Stimulated activated naive CD4-positive, alpha-beta T cell (primary cell): ENCODE data around the gene SEMA3B.
"Not testable (repeated sequence)": the region's sequence is repeated elsewhere in the genome, so short reads cannot be mapped to it uniquely, and the experiment has no call there.

Experiments used
- DNase-seq, 6 experiments: peaks; one replicate each; lab custom pipeline; 2025; lab: John Stamatoyannopoulos, UW

SEMA3B gene

DNA sequence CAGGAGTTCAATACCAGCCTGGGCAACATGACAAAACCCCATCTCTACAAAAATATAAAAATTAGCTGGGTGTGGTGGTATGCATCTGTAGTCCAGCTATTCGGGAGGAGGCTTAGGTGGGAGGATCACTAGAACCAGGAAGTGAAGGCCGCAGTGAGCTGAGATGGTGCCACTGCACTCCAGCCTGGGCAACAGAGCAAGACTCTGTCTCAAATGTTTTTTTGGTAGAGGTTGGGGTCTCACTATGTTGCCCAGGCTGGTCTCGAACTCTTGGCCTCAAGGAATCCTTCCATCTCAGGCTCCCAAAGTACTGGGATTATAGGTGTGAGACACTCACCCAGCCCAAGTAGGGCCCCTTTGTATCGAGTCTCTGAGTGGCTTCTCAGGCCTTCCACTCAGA is 25.1 kb downstream of the SEMA3B start:
- DNase-seq = no peak

DNA sequence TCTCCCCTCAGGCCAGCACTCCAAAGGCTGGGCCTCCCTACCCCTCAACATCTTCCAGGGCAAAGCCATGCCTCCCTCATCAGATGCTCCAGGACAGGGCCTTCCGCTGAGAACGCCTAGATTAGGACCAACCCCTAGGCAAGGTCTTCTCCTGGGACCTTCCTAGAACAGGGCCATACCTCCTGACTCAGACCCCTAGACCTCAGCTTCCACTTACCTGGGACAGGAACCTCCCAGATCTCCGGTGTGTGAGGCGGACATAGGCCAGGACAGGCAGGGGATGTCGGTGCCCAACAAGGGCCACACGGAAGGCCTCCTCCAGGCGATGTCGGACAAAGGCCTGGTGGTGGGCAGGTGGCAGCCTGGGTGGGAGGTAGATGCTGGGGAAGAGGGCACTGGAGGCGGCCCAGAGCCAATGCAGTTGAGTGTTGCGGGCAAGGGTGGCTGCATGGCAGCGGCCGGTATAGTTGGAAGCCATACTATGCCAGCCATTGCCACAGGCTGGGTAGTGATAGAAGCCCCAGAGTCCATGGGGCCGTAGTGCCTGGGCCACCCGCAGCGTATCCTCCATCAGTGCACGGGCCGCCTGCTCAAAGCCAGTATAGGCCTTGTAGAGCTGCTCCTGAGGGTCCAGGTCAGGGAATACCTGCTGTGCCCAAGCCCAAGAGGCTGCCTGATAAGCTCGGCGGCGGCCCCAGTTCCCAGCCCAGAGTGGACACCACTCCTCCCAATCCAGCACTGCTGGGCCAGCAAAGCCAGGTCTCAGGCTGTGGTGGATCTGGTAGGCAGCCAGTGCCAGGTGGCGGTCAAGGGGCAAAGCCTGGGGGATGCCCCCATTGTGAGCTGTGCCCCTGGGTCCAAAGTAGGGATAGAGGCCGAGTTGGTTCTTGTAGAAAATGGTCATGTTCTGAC is 25.8 kb downstream of the SEMA3B start:
- DNase-seq = no peak

DNA sequence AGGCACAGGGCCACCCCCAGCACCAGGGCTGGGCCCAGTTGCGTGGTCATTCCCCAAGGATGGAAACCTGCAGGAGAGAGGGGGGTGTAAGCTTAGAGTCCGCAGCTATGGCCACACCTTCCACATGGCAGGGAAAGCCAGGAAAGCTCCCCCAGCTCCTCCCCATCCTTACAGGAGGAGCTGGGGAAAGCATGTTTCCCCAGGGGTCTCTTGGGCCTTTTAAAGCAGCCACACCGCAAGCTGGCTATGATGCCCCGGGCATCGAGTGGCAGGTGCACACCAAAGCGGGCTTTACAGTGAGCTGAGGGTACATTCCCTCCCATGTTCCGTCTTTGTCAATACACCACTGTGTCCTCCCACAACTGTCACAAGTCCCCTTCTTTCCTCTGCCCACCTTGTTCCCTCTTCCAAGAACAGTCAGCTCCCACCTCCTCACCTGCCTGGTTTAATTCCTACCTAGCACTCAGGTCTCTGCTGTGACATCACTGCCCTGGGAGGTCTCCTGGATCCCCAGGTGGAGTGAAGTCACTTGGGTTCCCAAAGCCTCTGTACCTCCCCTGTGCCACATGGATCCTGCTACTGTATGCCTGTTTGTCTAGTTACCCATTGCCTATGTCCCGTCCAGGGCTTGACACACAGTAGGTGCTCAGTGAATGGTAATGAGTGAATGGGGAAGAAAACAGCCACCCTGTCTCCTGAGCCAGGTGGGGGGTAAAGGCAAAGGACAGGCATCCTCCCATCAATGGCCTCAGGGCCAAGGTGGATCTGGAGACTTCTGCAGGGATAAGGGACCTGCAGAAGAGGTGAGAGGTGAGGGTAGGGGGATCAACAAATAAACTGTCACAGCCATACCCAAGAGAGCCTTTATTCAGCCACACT is 26.8 kb downstream of the SEMA3B start:
- DNase-seq = no peak

DNA sequence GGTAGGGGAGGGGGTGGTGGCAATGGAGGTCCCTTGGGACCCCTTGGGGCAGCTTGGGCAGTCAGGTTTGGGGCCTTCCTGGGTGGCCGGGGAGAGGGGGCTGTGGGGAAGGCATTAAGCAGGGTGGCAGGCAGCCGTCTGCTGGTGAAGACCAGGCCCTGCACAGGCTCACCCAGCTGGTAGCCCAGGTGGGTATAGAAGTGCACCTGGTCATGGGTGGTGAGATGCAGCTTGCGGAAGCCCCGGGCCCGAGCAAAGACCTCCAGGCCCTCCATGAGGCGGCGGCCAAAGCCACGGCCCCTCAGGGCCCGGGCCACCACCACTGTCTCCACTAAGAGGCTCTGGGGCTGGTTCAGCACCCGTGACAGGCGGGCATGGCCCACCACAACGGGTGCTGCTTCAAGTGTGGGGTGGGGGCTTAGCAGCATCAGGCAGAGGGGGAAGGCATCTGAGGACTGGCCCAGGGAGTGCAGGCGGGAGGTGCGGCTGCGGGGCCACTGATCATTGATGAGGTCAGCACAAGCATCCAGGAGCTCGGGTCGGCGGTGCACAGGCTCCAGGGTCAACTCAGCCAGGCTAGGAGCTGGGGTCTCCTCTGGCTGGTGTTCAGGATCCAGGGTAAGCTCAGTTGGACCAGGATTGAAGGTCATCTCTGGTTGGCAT is 27.9 kb downstream of the SEMA3B start:
- DNase-seq = no peak

DNA sequence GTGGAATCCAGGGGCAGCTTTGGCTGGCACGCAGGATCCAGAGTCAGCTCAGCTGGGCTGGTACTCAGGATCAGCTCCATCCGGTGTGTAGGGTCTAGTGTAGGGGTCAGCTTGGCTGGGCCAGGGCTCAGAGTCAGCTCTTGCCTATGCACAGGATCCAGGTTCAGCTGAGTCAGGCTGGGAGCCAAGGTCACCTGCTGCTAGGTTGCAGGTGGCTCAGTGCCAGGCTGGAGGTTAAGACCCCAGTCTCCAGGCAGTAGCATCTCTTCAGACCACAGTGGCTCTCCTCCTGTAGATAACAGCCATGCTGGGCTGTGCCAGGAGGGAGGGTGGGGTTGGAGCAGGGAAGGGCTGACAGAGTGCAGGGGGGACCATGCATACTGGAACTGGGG is 28.4 kb downstream of the SEMA3B start:
- no peak for DNase-seq

DNA sequence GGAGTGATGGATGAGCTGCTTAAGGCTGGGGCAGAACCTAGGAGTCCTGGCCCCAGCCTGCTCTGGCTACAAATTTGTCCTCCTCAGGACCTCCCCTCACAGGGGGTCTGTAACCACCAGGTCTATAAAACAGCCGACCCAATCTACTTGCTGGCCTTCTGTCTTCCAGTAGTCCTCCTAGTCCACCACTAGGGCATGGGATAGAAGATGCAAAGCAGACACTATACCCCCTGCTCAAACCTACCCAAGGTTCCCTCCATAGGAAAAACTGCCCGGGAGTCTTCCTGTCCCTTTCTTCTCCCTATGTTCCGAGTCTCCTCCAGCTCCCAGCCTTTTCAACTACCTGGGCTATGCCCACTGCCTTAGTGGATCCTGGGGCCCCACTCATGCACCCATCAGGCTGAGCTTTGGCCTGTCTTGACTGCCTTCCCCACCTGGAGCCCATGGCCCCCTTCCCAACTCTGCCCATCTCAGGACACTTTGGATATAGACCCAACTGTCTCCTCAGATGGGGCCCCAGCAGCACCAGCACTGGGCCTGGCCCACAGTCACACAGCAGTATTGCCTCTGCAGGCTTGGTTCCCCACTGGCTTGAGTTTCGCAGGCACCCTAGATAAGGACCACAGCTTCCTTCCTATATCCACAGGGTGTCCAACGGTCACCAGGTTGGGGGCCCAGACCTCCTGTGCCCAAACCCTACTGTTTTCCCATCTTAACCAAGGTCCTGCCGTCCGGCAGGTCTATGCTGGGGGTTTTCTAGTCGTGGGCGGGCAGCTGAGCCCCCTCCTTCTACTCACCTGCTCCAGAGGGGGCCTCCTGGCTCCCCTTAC is 29.2 kb downstream of the SEMA3B start:
- peak in 1 of 6 experiments; percentile 31 for DNase-seq

DNA sequence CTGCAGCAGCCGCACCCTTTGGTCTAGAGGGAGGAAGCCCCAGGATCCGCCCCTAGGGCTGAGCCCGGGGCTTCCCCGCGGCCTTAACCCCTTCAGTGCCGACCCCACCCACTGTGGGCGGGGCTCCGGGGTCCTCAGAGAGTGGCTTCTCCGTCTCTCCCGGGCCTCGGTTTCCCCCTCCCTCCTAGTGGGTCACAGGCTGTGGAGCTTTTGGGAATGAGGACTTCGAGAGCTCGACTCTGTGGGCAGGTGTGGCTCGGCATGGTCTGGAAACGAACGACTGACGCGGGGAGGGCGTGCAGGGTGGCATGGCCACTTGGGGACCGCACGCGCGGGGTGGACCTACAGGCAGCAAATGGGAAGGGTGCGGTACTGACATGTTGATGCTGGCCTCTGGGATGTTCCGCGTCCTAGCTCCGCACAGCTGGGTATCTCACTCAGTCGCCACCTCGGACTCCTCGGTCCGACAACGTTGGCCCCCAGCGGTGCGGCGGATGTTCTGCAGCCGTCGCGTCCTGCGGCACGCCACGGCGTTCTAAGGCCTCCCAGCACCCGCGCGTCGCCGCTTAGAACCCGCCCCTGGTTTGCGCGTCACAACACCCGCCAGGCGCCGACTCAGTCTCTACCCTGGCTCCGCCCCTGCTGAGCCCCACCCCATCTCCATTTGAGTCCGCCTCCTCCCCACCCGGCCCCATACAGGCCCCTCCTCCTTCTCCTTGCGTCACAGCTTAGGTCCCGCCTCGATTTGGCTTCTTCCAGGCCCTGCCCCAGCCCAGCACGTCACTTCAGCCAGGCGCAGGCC is 30.1 kb downstream of the SEMA3B start, which contains the start of the genes HYAL3 and NAA80:
Gene HYAL3, minus strand, starts transcription at position 570 of the 802 bp plus-strand sequence. CDS start 3,803 bp downstream, outside the sequence.
Gene NAA80, minus strand, starts transcription at position 570 of the 802 bp plus-strand sequence. CDS start 1,942 bp downstream, outside the sequence.
- DNase-seq = peak; percentile 96 to 100 (median 99)

DNA sequence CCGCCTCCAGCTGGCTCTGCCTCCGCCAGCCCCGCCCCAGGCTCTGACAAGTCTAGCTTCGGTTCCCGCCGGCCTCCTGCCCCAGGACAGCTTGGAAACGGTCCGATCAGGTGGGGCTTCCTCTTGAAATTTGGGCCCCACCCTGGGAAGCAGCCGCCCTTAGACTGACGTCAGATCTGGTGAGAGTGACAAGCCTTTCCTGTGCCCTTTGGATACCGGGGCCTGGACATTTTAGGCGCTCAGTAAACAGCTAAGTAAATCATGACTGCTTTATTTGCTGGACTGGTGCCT is 30.6 kb downstream of the SEMA3B start:
- DNase-seq = no peak

DNA sequence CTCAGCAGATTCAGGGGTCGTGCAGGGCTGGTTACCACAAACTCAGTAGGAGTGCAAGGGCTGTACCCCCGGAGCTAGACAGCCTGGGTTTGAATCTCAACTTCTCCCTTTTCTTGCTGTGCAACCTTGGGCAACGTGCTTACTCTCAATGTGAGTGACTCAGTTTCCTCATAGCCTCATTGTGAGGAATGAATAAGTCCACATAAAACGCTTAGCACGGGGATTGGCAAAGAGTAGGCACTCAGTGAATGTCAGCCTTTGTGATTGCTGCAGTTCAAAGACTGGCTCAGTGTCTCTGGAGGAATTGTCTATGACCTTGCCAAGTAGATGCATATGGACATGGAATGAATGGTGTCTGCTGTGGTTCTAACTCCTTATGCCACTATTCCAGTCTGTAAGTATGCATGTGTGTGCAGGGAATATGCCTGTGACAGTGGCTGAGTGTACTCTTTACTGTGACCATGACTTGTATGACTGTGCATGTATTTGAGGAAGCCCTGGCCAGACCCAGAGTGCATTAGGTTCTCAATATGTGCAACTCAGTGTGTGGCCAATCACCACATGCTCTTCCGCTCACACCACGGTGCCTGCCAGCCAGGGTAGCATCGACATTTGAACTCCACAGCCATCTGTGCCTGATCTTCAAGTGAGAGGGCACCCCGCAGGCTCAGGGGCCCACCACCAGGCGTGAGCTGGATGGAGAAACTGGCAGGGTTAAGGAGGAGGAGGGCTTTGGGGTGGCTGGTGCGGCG is 31.2 kb downstream of the SEMA3B start:
- DNase-seq = no peak

DNA sequence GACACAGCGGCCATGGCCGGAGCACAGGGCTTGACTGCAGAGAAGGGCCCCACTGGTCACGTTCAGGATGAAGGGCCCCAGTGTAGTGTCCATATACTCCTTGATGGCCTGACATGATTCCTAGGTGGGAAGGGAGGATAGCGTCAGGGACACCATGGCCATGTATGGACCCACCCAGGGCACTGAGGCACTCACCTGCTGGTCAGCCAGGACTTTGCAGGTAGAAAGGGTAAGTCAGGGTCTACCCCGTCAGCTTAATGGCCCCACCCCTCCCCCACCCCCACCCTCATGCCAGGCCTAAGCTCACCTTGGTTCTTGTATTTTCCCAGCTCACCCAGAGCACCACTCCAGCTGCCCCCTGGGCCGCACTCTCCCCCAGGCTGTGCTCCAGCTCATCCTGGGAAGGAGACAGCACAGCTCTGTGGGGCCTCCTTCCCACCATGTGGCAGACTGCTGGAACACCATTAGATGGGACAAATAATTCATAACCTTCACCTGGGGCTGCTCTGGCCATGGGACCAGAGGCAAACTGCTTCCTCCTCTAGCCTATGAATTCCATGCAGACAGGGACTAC is 31.8 kb downstream of the SEMA3B start:
- no peak for DNase-seq

DNA sequence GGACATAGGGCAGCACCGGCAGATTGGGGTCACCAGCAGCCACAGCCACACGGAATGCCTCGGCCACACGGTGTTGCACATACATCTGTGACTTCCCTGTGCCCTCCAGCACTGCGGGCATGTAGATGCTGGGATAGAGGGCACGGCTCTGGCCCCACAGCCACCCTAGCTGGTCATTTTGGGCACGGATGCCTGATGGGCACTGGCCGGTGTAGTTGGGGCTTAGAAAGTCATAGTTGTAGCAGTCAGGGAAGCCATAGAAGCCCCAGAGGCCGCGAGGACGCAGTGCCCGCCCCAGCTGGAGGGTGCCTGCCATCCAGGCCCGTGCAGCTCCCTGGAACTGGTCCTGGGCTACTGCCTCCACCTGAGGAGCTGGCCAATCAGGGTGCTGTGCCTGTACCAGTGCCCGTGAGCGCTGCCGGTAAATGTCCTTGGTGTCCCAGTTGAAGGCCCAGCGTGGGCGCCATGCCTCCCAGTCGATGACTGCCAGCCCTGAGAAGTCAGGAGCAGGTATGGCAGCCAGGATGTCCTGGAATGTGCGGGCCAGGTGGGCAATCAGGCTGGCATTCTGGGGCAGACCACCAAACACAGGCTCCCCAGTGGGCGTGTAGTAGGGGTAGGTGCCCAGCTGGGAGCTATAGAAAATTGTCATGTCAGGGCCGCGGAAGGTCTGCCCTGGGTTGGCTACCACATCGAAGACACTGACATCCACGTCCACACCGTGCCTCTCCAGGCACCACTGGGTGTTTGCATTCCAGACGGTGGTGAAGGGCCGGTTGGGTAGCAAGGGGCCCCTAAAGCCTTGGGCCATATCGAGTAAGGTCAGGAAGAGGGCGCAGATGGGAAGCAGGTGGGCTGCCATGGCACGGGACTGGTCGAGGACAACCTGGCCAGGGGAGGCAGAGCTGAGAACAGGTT is 33.4 kb downstream of the SEMA3B start:
- no peak for DNase-seq

DNA sequence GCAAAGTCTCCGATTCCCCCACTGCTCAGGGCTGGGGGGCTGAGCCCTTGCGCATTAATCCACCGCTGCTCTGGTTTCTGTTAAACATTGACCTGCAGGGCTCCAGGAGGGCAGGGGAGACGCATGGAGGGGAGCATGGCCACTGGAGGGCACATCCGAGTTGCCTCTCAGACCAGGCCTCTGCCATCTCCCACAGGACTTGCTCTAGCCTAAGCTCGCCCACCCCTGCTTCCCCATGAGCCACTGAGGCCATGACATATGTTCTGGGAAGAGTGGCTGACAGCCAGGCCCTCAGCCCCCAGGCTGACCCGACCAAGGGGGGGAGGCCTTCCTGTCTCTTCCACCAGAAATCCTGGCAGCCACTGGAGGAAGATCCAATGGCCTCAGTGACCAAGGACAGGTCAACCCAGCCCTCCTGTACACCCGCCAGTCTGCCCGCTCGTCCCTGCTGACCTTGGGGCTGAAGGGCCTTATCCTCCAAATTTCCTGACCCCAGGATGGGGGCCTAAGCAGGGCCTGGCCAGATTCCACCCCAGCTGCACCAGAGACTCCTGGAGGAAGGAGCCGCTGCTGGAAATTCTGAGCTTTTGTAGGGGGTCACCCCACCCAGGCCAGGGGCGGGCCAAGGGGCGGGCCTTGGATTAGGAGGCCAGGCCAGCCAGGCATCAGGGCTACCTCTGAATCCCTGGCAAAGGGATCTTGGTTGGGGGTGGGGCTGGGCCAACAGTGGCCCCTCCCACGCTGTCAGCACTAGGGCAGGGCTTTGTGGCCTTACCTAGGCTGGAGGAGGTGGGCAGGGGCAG is 34.3 kb downstream of the SEMA3B start, which contains the start of gene HYAL1:
Gene HYAL1, minus strand, starts transcription at position 562 of the 803 bp plus-strand sequence. CDS start 618 bp downstream, outside the sequence.
- no peak for DNase-seq

DNA sequence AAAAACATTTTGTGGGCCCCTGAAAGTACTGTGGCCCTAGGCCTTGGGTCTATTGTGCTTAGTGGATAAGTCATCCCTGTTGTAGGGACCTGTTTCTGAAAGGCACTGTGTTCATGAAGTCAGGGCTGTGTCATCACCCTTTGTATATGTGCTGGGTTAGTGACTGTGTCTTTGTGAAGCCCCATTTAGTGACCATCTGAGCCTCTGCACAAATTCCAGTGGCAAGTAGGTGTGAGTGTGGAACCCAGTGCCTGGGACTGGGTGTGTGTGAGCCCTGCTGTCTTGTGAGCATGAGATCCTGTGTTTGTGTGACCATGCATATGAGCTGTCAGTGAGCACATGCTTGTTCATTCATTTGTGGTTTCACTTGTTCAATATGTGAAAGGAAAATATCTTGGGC is 35.7 kb downstream of the SEMA3B start:
- no peak for DNase-seq

DNA sequence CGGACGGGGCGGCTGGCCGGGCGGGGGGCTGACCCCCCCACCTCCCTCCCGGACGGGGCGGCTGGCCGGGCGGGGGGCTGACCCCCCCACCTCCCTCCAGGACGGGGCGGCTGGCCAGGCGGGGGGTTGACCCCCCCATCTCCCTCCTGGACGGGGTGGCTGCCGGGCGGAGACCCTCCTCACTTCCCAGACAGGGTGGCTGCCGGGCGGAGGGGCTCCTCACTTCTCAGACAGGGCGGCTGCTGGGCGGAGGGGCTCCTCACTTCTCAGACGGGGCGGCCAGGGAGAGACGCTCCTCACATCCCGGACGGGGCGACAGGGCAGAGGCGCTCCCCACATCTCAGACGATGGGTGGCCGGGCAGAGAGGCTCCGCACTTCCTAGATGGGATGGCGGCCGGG is 43.1 kb downstream of the SEMA3B start:
- DNase-seq = not testable (repeated sequence)

DNA sequence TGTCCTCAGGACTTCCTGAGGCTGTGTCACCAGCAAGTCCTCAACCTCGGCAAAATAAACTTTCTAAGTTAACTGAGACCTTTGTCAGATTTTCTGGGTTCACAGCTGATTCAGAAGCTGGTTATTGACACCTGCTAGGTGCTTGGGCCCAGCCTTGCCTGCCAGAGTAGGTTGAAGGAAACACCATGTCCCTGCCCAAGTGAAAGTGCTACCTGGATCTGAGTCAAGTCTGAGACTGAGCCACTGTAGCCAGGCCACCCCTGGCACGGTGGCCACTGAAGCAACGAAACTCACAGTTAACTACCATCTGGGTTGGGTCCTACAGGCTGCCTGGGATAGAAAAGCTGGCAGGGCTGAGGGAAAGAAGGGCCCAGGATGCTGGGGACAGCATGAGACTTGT is 45.4 kb downstream of the SEMA3B start:
- no peak for DNase-seq

DNA sequence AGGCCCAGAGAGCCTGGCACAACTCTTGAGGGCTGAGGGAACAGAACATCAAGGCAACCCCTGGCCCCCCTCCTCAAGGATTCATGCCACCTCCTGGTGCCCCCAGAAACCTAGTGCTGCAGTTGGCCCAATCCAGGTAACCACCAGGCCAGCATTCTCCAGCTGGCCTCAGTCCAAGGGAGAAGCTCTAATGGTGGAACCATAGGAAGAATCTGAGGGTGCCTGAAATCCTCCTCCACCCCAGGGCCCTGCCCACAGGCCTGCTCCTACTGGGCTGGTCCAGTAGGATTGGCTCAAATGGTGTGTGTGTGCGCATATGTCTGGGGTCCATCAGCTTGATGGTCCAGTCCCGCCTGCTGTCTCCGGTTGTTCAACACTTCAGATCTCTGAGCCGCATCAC is 45.9 kb downstream of the SEMA3B start:
- no peak for DNase-seq

DNA sequence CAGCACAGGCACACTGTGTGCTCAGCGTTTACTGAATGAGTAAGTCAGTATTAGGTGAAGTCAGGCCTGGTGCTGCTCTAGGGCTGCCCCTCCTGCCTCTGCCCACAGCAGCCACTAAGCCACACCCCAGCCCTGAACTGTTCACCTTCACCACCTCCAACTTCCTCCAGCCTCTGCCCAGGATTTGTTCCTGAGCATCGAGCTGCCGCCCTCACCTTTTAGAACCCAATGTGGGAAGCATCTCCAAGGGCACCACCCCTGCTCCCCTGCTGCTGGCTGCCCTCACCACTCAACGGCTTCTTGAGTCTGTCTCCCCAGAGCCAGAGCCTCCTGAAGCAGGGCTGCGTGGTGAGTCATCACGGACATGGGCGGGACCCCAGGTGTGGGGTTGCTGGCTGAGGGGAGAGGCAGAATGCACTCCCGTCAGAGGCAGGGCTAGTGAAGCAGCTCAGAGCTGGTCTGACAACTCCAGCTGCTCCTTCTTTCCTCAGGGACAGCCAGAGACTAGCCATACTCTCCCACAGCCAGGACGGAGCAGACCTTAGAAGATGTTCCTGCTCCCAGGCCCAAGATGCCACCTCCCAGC is 47.8 kb downstream of the SEMA3B start:
- DNase-seq = no peak
